Endometrial microvascular endothelial cells (primary cell): ENCODE data around the gene BTG1. TPM values are rescaled to one million over a fixed set of nuclear protein-coding genes. Genes with fewer than 3 reads are reported as not detected.

Experiments used
- in situ Hi-C: cut with HindIII; loops from 2 replicates; pipeline ENCODE4 v1.10.0; 2017; ENCODE audit warnings: low sequenced_read_pairs, low pct_unique_long_range_greater_than_20kb; ENCODE audit errors: inconsistent ontology term
- total RNA-seq: library from RNA; depleted of rRNA; stranded (reverse); fragments of >200 nt; gene quantifications from one replicate; pipeline ENCODE4 v1.2.3, GENCODE V29; 2015; ENCODE audit errors: inconsistent ontology term

The BTG1 gene, protein sequence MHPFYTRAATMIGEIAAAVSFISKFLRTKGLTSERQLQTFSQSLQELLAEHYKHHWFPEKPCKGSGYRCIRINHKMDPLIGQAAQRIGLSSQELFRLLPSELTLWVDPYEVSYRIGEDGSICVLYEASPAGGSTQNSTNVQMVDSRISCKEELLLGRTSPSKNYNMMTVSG
- total RNA-seq: 15.9 TPM

DNA sequence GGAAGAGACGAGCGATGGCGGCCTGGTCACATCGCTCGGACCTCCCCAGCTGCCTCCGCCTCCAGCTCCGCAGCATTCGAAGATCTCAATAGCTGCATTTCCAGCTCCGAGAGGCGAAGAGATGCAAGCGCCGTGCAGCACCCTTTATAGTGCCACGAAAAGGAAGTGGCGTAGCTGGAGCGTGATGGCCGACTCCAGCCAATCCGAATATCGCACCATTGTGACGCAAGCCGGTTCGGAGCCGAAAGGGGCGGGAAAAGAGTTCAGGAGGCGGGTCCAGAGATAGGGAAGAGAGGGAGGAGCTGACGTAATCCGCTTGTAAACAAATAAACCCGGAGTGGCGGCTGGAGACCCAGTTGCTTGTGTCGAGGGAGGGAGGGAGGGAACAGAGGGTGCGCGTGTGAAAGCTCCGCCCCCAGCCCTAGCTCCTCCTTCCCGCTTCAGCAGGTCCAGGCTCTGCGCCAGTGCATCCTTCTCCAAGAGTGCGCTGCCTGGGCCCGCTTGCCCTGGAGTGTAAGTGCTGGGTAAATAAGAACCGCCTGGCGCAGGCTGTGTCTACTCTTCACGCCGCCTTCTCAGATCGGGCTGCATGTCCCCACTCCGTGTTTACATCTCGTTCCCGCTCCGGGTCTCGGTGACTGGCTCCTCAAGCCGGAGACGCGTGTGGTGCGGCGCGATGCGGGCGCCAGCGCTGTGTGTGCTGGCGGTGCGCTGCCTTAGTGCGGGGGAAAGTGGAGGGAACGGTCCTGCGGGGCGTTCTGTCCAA is at the start of gene BTG1:
TSS of gene BTG1 (minus strand) at position 116 of the 766 bp plus-strand sequence. CDS start 311 bp downstream, outside the sequence.
- in situ Hi-C loops: no loop called here

DNA sequence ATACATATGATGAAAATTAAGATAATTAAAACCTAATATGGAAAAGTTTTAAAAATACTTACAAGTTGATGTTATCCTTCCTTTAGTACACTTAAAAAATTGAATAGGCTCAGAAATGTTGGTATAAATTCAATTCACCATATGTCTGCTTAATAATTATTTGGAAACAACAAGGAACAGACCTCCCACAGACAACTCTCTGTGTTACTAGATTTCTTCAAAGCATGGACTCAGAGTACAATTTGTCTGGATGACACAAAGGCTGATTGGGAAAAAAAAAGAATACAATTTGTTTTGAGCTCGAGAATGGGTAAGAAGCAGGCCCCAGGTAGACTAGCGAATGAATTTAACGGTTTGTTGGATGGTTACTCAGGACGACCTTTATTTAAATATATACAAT is 48.9 kb upstream of the BTG1 start:
- in situ Hi-C loops: no loop called here

DNA sequence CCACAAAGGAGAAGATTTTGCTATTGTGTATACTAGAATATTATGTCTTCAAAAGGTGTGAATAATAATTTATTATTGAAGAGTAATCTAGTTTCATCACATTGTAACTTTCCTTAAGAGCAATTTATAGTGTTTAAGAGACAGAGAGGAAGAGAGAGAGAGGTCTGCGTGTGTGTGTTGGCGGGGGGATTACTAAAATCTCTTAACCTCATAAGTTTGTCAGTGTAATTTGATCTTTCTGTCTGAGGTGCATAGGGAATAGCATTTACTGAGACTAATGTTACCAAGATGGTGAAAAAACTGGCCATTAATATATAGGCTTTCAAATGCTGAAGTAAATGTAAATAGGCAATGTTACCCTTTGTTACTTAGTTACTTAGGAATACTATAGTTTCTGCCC is 48.2 kb upstream of the BTG1 start:
- in situ Hi-C loops: no loop called here

DNA sequence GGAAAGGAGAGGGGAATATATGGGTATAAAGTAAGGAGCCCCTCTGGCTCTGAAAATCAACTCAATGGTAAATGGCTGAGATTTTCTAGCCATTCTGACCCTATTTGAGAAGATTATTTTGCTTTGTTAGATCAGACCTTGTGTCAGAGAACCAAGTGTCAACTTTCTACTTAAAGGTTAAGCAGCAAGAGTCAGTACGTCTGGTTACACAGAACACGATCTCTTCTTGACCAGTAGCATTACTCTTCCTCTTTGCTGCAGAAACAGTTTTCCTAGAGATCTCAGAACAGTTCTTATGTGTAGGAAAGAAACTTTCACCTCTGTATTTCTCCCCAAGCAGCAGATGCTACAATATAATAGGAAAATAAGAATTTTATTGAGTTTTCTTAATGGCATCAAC is 47.4 kb upstream of the BTG1 start:
- in situ Hi-C loops: no loop called here

DNA sequence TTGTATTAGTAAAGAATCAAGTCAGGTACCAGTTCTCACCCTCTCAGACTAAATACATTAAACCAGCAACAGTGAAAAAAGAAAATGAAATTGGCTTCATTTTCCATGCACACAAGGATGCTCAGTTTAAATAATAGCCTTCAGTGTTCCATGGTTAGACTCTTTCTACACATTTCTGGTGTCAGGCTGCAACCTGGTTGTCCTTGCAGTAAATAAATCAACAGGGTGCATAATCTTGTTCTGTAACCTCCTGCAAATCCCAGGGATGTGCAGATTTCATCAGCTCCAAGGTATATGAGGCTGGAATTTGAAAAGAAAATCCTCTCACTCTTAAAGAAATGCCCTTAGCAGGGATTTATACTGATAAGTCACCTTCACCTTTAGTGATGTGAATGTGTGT is 46.7 kb upstream of the BTG1 start:
- in situ Hi-C loops: no loop called here

DNA sequence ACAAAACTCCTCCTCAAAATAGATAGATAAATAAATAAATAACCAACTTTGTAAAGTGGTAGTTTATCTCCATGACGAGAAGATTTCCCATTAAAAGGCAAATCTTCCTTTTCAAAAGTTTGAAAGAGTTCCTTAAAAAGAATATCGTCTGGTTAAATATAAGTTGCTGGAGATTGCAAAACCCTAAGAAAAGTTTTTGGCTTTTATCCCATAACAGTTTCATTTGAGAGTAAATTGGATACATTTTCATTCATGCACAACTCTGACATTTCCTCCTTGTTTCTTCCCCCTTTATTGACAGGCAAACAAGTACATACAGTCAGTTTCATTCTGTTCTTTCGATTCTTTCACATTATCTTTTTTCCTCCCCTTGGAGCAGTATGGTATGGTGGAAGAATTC is 45.4 kb upstream of the BTG1 start:
- in situ Hi-C loops: no loop called here

DNA sequence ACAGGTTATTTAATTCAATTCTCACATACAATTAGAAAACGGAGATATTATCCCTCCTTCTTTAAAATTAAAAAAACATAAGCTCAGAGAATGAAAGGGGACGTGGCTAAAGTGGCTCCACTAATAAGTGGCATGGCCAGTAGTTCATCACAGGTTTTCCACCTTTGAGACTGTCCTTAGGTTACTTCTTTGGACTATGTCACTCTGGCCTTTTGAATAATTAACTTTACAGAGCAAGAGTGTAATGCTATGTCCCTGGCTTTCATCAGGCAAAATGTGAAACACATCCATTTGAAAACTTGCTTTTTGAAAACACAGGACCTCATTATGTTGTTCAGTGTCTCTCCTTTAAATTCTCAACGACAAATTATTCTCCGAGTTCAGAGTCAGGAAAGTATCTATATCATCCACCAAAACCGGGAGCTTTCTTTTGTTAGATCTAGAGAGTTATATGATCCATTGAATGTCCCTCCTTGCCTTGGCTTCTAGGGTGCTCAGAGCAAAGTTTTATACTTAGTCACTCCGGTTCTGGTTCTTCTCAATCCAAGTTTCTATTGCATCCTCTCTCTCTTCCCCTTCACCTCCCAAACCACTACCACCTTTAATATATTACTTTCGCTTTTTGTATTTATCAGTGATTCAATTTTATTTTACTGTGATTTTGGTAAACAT is 43.0 kb upstream of the BTG1 start:
- in situ Hi-C loops: no loop called here

DNA sequence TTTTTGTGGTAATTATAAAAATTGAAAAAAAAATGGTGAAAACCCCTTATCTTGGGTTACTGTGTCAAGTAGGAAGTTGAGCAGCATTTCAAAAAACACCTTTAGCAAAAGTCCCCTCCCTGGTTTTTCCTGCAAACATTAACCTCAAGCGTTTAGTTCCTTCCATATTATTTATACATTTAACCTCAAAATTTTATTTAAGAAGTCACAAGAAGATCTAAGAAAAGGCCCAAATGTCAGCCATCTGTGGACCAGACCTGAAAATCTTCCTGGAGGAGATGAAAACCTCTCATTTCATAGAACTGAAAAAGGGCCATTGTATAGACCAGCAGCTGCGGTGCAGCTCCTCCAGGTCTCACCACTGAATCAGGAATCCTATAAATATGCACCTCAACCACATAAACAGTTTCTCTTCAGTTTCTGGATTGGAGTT is 40.4 kb upstream of the BTG1 start:
- in situ Hi-C loops: no loop called here

DNA sequence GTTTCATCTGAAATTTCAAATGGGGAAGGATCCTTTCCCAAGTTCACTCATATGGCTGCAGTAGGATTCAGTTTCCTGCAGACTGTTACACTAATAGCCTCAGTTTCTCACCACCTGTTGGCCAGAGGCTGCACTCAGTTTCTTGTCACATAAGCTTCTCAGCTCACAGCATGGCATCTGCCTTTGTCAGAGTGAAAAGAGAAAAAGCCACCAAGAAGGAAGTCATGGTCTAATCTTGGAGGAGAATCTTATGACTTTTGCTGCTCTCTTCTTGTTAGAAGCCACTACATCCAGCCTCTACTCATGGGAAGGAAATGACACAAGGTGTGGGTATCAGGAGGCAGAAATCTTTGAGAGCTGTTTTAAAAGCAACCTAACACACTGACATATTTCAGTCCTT is 39.4 kb upstream of the BTG1 start:
- in situ Hi-C loops: no loop called here

DNA sequence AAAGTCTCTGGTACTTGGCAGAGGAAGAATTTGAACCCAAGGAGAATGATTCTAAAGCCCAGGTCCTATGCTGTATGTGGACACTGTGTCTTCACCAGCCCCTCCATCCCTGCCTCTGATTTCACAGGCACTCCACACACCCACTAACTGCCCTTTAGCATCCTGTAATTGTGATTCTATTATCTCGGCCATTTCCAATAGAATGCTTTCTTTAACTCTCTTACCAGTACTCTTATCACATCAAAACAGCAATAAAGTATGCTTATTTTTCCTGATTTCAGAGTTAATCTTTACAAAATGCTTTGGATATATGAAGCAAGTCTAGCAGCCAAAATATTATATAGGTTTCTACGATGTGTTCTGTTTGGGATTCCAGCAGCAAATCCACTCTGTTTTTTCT is 37.9 kb upstream of the BTG1 start:
- in situ Hi-C loops: no loop called here

DNA sequence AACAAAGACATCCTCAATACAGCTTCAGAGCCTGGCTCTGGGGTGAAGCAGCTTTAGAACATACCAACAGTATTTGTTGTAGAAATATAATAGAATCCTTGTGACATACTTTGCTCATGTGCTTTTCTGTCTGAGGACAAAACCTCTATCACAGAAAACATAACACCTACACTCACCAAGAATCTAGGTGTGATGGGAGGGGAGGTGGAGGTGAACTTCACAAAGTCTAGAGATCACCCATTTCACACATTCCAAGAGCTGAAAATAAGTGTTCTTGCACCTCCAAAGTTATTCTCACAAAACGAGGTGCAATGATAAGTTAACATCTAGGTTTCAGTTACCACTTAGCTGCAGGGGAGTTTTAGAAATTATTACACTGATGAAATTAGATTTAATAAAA is 32.7 kb upstream of the BTG1 start:
- in situ Hi-C loops: no loop called here

DNA sequence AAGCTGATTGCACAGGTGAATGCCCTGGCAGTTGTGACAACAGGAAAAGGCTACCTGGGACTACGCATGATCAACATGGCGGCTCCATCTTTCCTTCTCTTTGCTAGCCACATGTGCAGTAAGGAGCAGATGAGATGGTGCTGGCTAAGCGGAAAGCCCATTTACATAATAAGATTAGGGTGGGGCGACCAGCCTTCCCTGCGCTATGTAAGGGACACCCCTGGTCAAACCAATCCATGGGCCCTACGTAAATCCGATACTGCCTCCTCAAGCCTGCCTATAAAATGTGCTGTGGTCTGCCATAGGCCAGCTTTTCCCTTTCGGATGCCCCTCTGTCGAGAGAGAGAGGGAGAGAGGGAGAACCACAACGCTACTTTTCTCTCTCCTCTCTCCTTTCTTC is 31.0 kb upstream of the BTG1 start:
- in situ Hi-C loops: no loop called here

DNA sequence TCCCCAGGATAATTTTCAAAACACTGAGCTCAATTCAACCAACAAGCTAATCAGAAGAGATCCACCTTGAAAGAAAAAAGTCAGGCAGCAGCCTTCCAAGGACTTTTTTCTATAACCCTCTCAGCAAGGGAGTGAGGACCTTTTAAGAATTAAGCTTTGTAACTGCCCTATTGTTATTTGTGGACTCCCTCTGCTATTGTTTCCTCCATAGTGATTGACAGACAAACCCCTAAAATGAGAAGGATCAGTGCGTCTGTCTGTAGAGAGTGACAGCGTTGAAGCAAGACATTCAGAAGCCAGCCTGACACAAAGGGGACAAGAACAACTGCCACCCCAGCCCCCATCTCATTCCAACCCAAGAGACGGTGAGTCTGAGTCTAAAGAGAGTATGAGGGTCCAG is 30.3 kb upstream of the BTG1 start:
- in situ Hi-C loops: no loop called here

DNA sequence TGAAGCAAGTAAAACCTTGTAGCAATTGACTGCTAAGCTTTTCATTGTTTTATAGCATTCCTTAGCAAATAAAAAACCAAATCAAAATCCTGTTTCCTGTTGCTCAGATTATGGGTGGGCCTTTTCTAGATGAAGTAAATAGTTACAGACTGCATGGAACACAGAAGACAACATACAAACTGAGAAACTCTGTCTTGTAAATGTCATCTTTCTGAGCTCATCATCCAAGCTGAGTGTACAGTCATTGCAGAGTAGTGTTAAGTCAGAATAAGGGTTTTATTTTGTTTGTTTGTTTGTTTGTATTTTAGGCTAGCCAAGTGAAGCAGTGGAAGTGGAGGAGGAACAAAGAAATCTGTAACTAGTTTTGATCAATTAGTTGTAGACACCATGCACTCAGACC is 24.4 kb upstream of the BTG1 start:
- in situ Hi-C loops: no loop called here

DNA sequence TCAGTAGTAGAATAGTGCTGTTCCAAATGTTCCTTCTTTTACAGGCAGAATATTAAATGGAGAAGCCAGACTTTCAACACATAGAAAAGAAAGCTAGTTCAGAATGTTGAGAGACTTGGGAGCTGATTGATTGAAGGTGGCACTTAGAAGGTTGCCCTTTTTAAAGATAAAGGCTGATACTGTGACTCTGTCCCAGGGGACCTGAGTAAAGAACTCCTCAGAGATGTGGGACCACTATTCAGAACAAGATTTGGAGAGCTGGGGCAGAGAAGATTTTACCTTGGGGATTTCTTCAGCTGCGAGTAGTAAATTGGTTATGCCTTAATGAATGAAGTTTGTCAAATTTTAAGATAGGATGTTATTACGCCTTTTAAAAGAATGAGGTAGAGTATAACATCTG is 21.4 kb upstream of the BTG1 start:
- in situ Hi-C loops: no loop called here

DNA sequence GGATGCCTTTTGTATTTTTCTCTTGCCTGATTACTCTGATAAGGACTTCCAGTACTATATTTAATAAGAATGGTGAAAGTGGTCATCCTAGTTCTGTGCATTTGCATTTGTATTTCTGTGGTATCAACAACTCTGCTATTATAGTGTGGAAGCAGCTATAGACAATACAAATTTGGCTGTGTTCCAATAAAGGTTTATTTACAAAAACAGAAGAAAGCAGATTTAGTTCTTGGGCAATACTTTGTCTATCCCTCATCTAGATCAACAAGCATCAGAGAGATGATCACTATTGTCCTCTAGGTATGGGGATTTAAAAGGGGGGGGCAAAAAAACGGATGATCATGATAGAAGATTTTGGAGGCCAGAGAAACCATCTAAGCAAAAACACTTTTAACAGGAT is 19.1 kb upstream of the BTG1 start:
- in situ Hi-C loops: no loop called here

DNA sequence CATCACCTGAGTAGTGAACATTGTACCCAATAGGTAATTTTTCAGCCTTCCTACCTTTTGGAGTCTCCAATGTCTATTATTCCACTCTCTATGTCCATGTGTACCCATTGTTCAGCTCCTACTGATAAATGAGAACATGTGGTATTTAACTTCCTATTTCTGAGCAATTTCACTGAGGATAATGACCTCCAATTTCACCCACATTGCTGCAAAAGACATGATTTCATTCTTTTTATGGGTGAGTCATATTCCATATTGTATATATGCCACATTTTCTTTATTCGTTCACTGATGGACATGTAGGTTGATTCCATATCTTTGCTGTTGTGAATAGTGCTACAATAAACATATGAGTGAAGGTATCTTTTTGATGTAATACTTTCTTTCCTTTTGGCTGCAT is 16.4 kb upstream of the BTG1 start:
- in situ Hi-C loops: no loop called here

DNA sequence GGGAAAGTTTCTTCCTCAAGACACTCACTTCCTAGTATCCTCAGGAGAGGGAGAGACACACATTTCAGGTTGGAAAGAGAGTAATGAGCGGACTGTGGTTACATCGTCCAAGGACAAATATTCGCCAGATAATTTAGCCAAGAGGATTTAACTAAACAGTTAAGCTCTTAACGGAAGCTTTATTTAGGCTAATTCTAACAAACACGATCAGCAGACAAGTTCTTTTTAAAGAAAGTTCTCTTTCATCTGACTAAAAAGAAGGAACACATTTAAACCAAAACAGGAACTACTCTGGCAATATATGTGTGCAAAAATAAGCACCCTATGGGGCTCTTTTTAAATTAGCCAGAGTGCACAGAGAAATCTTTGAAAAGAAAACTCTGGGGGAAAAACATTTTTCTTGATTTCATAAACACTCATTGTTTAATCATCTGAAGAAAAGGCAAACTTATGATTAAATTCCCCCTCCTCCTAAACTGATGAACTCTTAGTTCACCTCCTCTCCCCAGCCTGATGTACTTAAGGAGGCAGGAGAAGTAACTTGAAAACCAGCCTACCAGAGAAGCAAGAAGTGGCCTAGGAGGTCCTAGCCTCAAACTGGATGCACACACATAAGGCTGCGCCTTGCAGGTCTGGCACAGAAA is 13.3 kb upstream of the BTG1 start:
- in situ Hi-C loops: no loop called here

DNA sequence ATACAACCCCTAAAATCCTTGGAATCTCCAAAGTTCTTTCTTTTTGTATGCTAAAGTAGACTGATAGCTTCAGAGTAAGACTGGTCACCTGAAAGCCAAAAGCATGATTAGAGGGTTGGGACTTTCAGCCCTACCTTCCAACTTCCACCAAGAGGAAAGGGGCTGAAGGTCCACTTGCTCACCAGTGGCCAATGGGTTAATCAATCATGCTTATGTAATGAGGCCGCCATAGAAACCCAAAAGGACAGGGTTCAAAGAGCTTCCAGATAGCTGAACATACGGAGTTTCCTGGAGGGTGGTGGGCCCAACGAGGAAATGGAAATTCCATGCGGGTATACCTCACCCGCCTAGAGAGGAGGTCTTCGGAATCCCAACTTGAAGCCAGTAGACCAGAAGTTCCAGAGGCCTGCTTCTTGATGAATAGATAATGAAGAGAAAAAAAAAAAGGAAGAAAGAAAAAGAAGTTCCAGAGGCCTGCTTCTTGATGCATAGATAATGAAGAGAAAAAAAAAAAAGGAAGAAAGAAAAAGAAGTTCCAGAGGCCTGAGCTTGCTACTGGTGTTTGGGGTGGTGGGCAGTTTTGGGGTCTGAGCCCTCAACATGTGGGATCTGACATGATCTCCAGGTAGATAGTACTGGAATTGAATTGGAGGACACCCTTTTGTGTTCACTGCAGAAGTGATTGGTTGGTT is 11.2 kb upstream of the BTG1 start:
- in situ Hi-C loops: no loop called here
